ENCODE data around the gene SAMD7. TPM values are rescaled to one million over a fixed set of nuclear protein-coding genes. Genes with fewer than 3 reads are reported as not detected.

SAMD7 gene
- total and polyA plus RNA-seq, 2 donors, result not detected

DNA sequence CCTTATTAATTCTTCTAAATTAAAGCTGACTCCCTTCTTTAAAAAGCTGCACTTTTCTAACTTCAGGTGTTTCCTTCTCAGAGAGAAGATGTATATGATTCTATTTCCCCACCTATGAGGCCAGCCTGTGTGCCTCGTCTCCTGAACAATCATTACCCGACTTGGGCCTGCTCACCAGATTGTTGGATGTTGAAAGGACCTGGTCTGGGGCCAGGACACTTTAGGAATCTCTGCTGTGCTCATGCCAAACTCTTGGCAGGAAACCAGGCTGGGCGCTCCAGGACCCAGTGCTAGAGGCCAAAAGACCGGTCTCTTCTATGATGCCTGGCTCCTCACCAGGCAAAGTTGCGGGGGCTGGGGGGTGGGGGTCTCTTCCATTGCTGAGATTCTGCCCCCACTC lies 24.7 kb upstream of the SAMD7 start:
- no peak overlapping the region for H3K27ac ChIP-seq (ENCODE audit: low read depth)
- WGBS, result 19% methylated on average over 5 of the region's 5 CpGs
- H3K4me1 ChIP-seq (ENCODE audit: insufficient read depth), result no peaks in the 10 kb centered on the region
- H3K4me3 ChIP-seq (ENCODE audit: low read depth, low read length), result no peak overlapping the region
- H3K36me3 ChIP-seq (ENCODE audit: insufficient read depth), result no peaks in the 10 kb centered on the region
- no peak for DNase-seq (ENCODE audit: extremely low spot score)

- Histone ChIP-seq H3K27ac (ENCODE audit: low read depth) (no peak overlapping the region), H3K4me3 (ENCODE audit: low read depth, low read length) (no peak overlapping the region), H3K4me1 (ENCODE audit: insufficient read depth) (no peaks in the 10 kb centered on the region), H3K36me3 (ENCODE audit: insufficient read depth) (no peaks in the 10 kb centered on the region)
- no peak for DNase-seq (ENCODE audit: extremely low spot score)
- WGBS, result 81% methylated on average over 7 of the region's 7 CpGs
Measured at GRCh38 chr3:169891886-169892285, 19.5 kb upstream of the SAMD7 start.

DNA sequence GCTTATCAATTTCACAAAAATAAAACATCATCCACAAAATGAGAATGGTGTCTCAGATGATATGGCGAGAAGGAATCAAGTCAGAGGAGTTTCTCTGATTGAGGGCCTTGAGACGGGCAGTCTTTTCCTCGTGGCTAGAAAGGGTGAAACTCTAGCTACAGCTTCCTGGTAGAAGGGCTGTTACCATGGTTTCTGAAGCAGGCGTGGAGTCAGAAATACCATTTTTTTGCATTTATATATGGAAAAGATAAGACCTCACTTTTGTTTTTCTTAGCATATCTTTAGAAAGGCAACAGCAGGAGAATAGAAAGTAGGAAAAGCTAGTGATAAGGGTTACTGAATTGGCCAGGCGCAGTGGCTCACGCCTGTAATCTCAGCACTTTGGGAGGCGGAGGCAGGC lies 17.3 kb upstream of the SAMD7 start:
- no peak for DNase-seq (ENCODE audit: extremely low spot score)
- H3K4me1 ChIP-seq (ENCODE audit: insufficient read depth), result no peaks in the 10 kb centered on the region
- H3K36me3 ChIP-seq (ENCODE audit: insufficient read depth), result no peaks in the 10 kb centered on the region
- no peak overlapping the region for H3K4me3 ChIP-seq (ENCODE audit: low read depth, low read length)
- H3K27ac ChIP-seq (ENCODE audit: low read depth), result no peak overlapping the region
- WGBS, result 53% methylated on average over 7 of the region's 7 CpGs

- Histone ChIP-seq H3K4me1 (ENCODE audit: insufficient read depth) (no peaks in the 10 kb centered on the region), H3K4me3 (ENCODE audit: low read depth, low read length) (no peak overlapping the region), H3K36me3 (ENCODE audit: insufficient read depth) (no peaks in the 10 kb centered on the region), H3K27ac (ENCODE audit: low read depth) (no peak overlapping the region)
- 66% methylated on average over 6 of the region's 6 CpGs for WGBS
- no peak for DNase-seq (ENCODE audit: extremely low spot score)
Measured at GRCh38 chr3:169895072-169895471, 16.3 kb upstream of the SAMD7 start.

- no peak overlapping the region for H3K27ac ChIP-seq (ENCODE audit: low read depth)
- 95% methylated on average over 1 of the region's 1 CpG for WGBS
- H3K4me3 ChIP-seq (ENCODE audit: low read depth, low read length), result no peak overlapping the region
- H3K36me3 ChIP-seq (ENCODE audit: insufficient read depth), result no peaks in the 10 kb centered on the region
- H3K4me1 ChIP-seq (ENCODE audit: insufficient read depth), result no peaks in the 10 kb centered on the region
- DNase-seq (ENCODE audit: extremely low spot score), result no peak
Measured at GRCh38 chr3:169897284-169897683, 14.1 kb upstream of the SAMD7 start.

DNA sequence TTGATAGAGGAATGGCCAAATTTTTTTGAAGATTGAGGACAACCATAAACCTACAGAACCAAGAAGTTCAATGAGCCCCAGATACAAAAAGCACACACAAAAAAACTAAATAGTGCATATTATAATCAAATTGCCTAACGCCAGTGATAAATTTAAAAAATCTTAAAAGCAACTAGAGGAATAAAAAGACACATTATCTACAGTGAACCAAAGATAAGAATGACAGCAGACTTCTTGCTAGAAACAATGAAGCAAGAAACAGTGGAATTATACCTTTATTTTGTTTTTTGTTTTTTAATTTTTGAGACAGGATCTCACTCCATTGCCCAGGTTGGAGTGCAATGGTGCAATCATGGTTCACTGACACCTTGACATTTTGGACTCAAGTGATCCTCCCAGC lies 9.9 kb upstream of the SAMD7 start:
- no peaks in the 10 kb centered on the region for H3K4me1 ChIP-seq (ENCODE audit: insufficient read depth)
- 91% methylated on average over 1 of the region's 1 CpG for WGBS
- no peak overlapping the region for H3K4me3 ChIP-seq (ENCODE audit: low read depth, low read length)
- DNase-seq (ENCODE audit: extremely low spot score), result no peak
- H3K27ac ChIP-seq (ENCODE audit: low read depth), result no peak overlapping the region
- no peaks in the 10 kb centered on the region for H3K36me3 ChIP-seq (ENCODE audit: insufficient read depth)

- H3K4me3 ChIP-seq (ENCODE audit: low read depth, low read length), result no peak overlapping the region
- H3K27ac ChIP-seq (ENCODE audit: low read depth), result no peak overlapping the region
- no peaks in the 10 kb centered on the region for H3K4me1 ChIP-seq (ENCODE audit: insufficient read depth)
- WGBS, result 74% methylated on average over 6 of the region's 6 CpGs
- no peak for DNase-seq (ENCODE audit: extremely low spot score)
- H3K36me3 ChIP-seq (ENCODE audit: insufficient read depth), result no peaks in the 10 kb centered on the region
Measured at GRCh38 chr3:169905404-169905803, 6.0 kb upstream of the SAMD7 start.

DNA sequence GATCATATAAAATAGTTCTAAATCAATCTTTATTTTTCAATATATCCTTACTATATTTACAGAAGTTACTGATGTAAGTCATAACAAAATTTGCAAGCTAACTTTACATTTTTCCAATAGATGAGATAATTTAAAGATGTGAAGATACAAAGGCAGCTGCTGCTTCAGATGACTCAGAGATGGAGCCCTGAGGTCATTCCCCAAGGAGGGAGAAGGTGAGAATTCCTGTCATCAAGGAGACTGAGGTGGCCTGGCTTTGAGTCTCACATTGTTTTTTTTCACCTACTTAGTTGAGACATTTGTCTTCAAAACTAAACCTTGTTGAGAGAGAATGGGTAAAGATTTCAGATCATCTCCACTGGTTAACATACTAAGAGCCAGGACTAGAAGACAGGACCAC lies 3.9 kb upstream of the SAMD7 start:
- Histone ChIP-seq H3K4me1 (ENCODE audit: insufficient read depth) (no peaks in the 10 kb centered on the region), H3K4me3 (ENCODE audit: low read depth, low read length) (no peak overlapping the region), H3K36me3 (ENCODE audit: insufficient read depth) (no peaks in the 10 kb centered on the region), H3K27ac (ENCODE audit: low read depth) (no peak overlapping the region)
- DNase-seq (ENCODE audit: extremely low spot score), result no peak

GRCh38 chr3:169907944-169908343 lies 3.4 kb upstream of the SAMD7 start:
- H3K36me3 ChIP-seq (ENCODE audit: insufficient read depth), result no peaks in the 10 kb centered on the region
- no peak overlapping the region for H3K27ac ChIP-seq (ENCODE audit: low read depth)
- H3K4me1 ChIP-seq (ENCODE audit: insufficient read depth), result no peaks in the 10 kb centered on the region
- 87% methylated on average over 4 of the region's 4 CpGs for WGBS
- H3K4me3 ChIP-seq (ENCODE audit: low read depth, low read length), result no peak overlapping the region
- no peak for DNase-seq (ENCODE audit: extremely low spot score)

GRCh38 chr3:169913323-169913722 lies 2.0 kb downstream of the SAMD7 start:
- H3K4me3 ChIP-seq (ENCODE audit: low read depth, low read length), result no peak overlapping the region
- WGBS, result 68% methylated on average over 3 of the region's 3 CpGs
- H3K36me3 ChIP-seq (ENCODE audit: insufficient read depth), result no peaks in the 10 kb centered on the region
- no peaks in the 10 kb centered on the region for H3K4me1 ChIP-seq (ENCODE audit: insufficient read depth)
- DNase-seq (ENCODE audit: extremely low spot score), result no peak
- no peak overlapping the region for H3K27ac ChIP-seq (ENCODE audit: low read depth)

GRCh38 chr3:169914321-169914720 lies 2.9 kb downstream of the SAMD7 start:
- Histone ChIP-seq H3K27ac (ENCODE audit: low read depth) (no peak overlapping the region), H3K36me3 (ENCODE audit: insufficient read depth) (no peaks in the 10 kb centered on the region), H3K4me1 (ENCODE audit: insufficient read depth) (no peaks in the 10 kb centered on the region), H3K4me3 (ENCODE audit: low read depth, low read length) (no peak overlapping the region)
- DNase-seq (ENCODE audit: extremely low spot score), result no peak
- 56% methylated on average over 2 of the region's 2 CpGs for WGBS

DNA sequence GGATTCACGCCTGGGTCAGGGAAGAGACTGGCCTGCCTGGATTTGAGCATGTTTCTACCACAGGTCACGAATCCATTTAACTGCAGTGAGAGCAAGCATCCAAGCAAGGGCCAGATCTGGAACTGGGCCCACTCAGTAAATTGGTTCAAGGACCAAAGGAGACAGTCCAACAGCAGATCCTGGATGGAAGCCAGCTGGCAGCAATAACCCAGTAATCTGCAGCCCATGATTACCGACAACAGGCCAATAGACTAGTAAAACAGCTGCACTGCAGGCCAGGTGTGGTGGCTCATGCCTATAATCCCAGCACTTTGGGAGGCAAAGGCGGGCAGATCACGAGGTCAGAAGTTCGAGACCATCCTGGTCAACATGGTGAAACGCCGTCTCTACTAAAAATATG lies 11.8 kb downstream of the SAMD7 start:
- Histone ChIP-seq H3K4me3 (ENCODE audit: low read depth, low read length) (no peak overlapping the region), H3K27ac (ENCODE audit: low read depth) (no peak overlapping the region), H3K36me3 (ENCODE audit: insufficient read depth) (no peaks in the 10 kb centered on the region), H3K4me1 (ENCODE audit: insufficient read depth) (no peaks in the 10 kb centered on the region)
- no peak for DNase-seq (ENCODE audit: extremely low spot score)
- WGBS, result 37% methylated on average over 8 of the region's 8 CpGs

DNA sequence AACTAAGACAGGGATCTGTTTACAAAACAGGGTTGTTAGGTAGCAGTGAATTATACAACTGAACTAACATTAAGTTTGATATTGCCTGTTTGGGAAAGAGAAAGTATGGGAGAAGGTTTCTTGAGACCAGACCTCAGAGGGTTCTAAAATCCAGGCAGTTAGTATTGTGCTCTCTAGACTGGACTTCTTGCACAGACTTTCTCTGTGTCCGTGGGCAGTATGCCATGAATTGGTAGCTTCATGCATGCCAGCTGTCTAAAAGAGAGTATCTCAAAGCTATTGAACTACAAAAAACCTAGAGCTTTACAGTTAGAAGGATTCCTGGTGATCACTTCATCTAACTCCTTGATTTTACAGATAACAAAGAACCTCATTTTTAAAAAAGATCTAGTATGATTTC lies 12.5 kb downstream of the SAMD7 start:
- 74% methylated on average over 1 of the region's 1 CpG for WGBS
- no peak overlapping the region for H3K4me3 ChIP-seq (ENCODE audit: low read depth, low read length)
- no peak overlapping the region for H3K27ac ChIP-seq (ENCODE audit: low read depth)
- H3K36me3 ChIP-seq (ENCODE audit: insufficient read depth), result no peaks in the 10 kb centered on the region
- DNase-seq (ENCODE audit: extremely low spot score), result no peak
- no peaks in the 10 kb centered on the region for H3K4me1 ChIP-seq (ENCODE audit: insufficient read depth)

- no peak overlapping the region for H3K27ac ChIP-seq (ENCODE audit: low read depth)
- H3K4me3 ChIP-seq (ENCODE audit: low read depth, low read length), result no peak overlapping the region
- DNase-seq (ENCODE audit: extremely low spot score), result no peak
- 73% methylated on average over 3 of the region's 3 CpGs for WGBS
- H3K36me3 ChIP-seq (ENCODE audit: insufficient read depth), result no peaks in the 10 kb centered on the region
- no peaks in the 10 kb centered on the region for H3K4me1 ChIP-seq (ENCODE audit: insufficient read depth)
Measured at GRCh38 chr3:169929830-169930519, 18.6 kb downstream of the SAMD7 start.

GRCh38 chr3:169930843-169931242 lies 19.5 kb downstream of the SAMD7 start:
- DNase-seq (ENCODE audit: extremely low spot score), result no peak
- Histone ChIP-seq H3K36me3 (ENCODE audit: insufficient read depth) (no peaks in the 10 kb centered on the region), H3K27ac (ENCODE audit: low read depth) (no peak overlapping the region), H3K4me1 (ENCODE audit: insufficient read depth) (no peaks in the 10 kb centered on the region), H3K4me3 (ENCODE audit: low read depth, low read length) (no peak overlapping the region)
- WGBS, result 93% methylated on average over 3 of the region's 3 CpGs

All from urinary bladder (tissue), 4 donors.